Uterus (tissue), 4 donors: ENCODE measurements around the gene CIITA. TPM values are rescaled to one million over a fixed set of nuclear protein-coding genes. Genes with fewer than 3 reads are reported as not detected.

Experiments
- DNase-seq, 2 donors: peaks; one replicate each; pipeline ENCODE4 v3.0.0-alpha.2; 2019 to 2020
- H3K27ac ChIP-seq, 2 donors: fragments of 200-600 bp; sonication (generic); 1 replicate in 1 of 2; 2 replicates in 1 of 2; pipeline ENCODE4 v1.5.1; 2016 to 2018
- H3K27me3 ChIP-seq, 2 donors: fragments of 200-600 bp; sonication (generic); one replicate each; pipeline ENCODE4 v1.5.1; 2018 to 2019; ENCODE audit warnings: control low read depth in 1 of 2
- H3K36me3 ChIP-seq, 2 donors: fragments of 200-600 bp; sonication (generic); one replicate each; pipeline ENCODE4 v1.5.1; 2019; ENCODE audit warnings: control low read depth in 1 of 2
- H3K4me1 ChIP-seq, 2 donors: fragments of 200-600 bp; sonication (generic); one replicate each; pipeline ENCODE4 v1.5.1; 2018 to 2019; ENCODE audit warnings: control low read depth in 1 of 2
- H3K4me3 ChIP-seq, 2 donors: fragments of 200-600 bp; sonication (generic); 1 replicate in 1 of 2; 2 replicates in 1 of 2; pipeline ENCODE4 v1.5.1; 2018 to 2019; ENCODE audit warnings: mild to moderate bottlenecking in 1 of 2
- H3K9me3 ChIP-seq, 2 donors: fragments of 200-600 bp; sonication (generic); one replicate each; pipeline ENCODE4 v1.5.1; 2019; ENCODE audit warnings: control low read depth in 1 of 2
- CTCF ChIP-seq, 4 experiments: fragments of 200-600 bp in 2 of 4; fragments of 450-650 bp in 2 of 4; sonication (generic) in 2 of 4; IDR thresholded peaks; one replicate each; pipeline ENCODE4 v1.5.1; 2016 to 2019; ENCODE audit warnings: antibody characterized with exemption in 4 of 4, mild to moderate bottlenecking in 2 of 4, moderate library complexity in 1 of 4
- POLR2A ChIP-seq, 2 donors: fragments of 450-650 bp; IDR thresholded peaks; one replicate each; pipeline ENCODE4 v1.6.1; 2016; ENCODE audit warnings: antibody characterized with exemption in 2 of 2, mild to moderate bottlenecking in 1 of 2, moderate library complexity in 1 of 2
- intact Hi-C: fragments of 100-400 bp; cut with DNase I; formaldehyde crosslinking; loops from one replicate; pipeline ENCODE4 v1.15.1; 2023; ENCODE audit warnings: low total_unique reads
- total RNA-seq, 4 donors: library from RNA; depleted of rRNA in 3 of 4; stranded (reverse); fragments of >200 nt in 3 of 4; gene quantifications; one replicate each; pipeline versions ENCODE4 v1.1.0 to v1.2.4, GENCODE V29; 2014 to 2023
- donor health status: DM: yes; HTN: yes; CAD: no.

The CIITA gene
- total RNA-seq, 4 donors from 2014 or later = 7.1 to 48.3 (median 18.8) TPM

- no peaks in the 10 kb centered on the region for H3K4me1 ChIP-seq
- TF ChIP-seq POLR2A (IDR thresholded peaks at IDR 0.05) (no peak), CTCF (IDR thresholded peaks at IDR 0.05) (no peak)
- H3K27me3 ChIP-seq = no peaks in the 10 kb centered on the region
- intact Hi-C loops = no loop called here
- no peak overlapping the region for H3K4me3 ChIP-seq
- H3K36me3 ChIP-seq = no peaks in the 10 kb centered on the region
- DNase-seq = no peak
- no peak overlapping the region for H3K27ac ChIP-seq
- H3K9me3 ChIP-seq = no peaks in the 10 kb centered on the region
Observed at GRCh38 chr16:10836174-10836853, 40.7 kb upstream of the CIITA start.

- no peaks in the 10 kb centered on the region for H3K36me3 ChIP-seq
- DNase-seq = no peak
- H3K4me3 ChIP-seq = no peak overlapping the region
- no peaks in the 10 kb centered on the region for H3K9me3 ChIP-seq
- no peak for TF ChIP-seq CTCF (IDR thresholded peaks at IDR 0.05)
- TF ChIP-seq POLR2A (IDR thresholded peaks at IDR 0.05) = no peak
- no peaks in the 10 kb centered on the region for H3K27me3 ChIP-seq
- H3K4me1 ChIP-seq = no peaks in the 10 kb centered on the region
- intact Hi-C loops = no loop called here
- no peak overlapping the region for H3K27ac ChIP-seq
Observed at GRCh38 chr16:10838621-10839278, 38.3 kb upstream of the CIITA start.

- Histone ChIP-seq H3K4me3 (no peak overlapping the region), H3K27ac (no peak overlapping the region), H3K36me3 (no peaks in the 10 kb centered on the region), H3K27me3 (no peaks in the 10 kb centered on the region), H3K4me1 (no peaks in the 10 kb centered on the region), H3K9me3 (no peaks in the 10 kb centered on the region)
- intact Hi-C loops = no loop called here
- DNase-seq = no peak
- TF ChIP-seq CTCF (IDR thresholded peaks at IDR 0.05) = no peak
- TF ChIP-seq POLR2A (IDR thresholded peaks at IDR 0.05) = no peak
Observed at GRCh38 chr16:10839279-10839666, 37.7 kb upstream of the CIITA start.

GRCh38 chr16:10840703-10841102, 36.3 kb upstream of the CIITA start:
- no peak for DNase-seq
- Histone ChIP-seq H3K9me3 (no peaks in the 10 kb centered on the region), H3K4me3 (no peak overlapping the region), H3K36me3 (no peaks in the 10 kb centered on the region), H3K27ac (no peak overlapping the region), H3K4me1 (no peaks in the 10 kb centered on the region), H3K27me3 (no peaks in the 10 kb centered on the region)
- intact Hi-C loops = no loop called here
- TF ChIP-seq POLR2A (IDR thresholded peaks at IDR 0.05) (no peak), CTCF (IDR thresholded peaks at IDR 0.05) (no peak)

- intact Hi-C loops = no loop called here
- Histone ChIP-seq H3K27ac (no peak overlapping the region), H3K9me3 (no peaks in the 10 kb centered on the region), H3K36me3 (no peaks in the 10 kb centered on the region), H3K4me1 (no peaks in the 10 kb centered on the region), H3K27me3 (no peaks in the 10 kb centered on the region), H3K4me3 (no peak overlapping the region)
- no peak for TF ChIP-seq CTCF (IDR thresholded peaks at IDR 0.05)
- no peak for TF ChIP-seq POLR2A (IDR thresholded peaks at IDR 0.05)
- DNase-seq = no peak
Observed at GRCh38 chr16:10846213-10846998, 30.6 kb upstream of the CIITA start.
